Fibroblast of lung (primary cell): Measurements from ENCODE around the gene NTRK3.

ENCODE experiments used
- EZH2 ChIP-seq: IDR thresholded peaks from 2 replicates; pipeline ENCODE4 v1.5.1; 2012; ENCODE audit warnings: low read length, control low read depth, mild to moderate bottlenecking; ENCODE audit errors: missing control alignments
- TF ChIP-seq, protein P1 (sequence below), 2 donors: IDR thresholded peaks in 1 of 2; conservative IDR thresholded peaks in 1 of 2; 1 replicate in 1 of 2; 2 replicates in 1 of 2; pipeline ENCODE4 v1.5.1; 2011 to 2012; ENCODE audit warnings: low read length in 2 of 2, control low read depth in 1 of 2, inconsistent platforms in 1 of 2, low read depth in 1 of 2, mild to moderate bottlenecking in 1 of 2

- TF ChIP-seq, protein P1, sequence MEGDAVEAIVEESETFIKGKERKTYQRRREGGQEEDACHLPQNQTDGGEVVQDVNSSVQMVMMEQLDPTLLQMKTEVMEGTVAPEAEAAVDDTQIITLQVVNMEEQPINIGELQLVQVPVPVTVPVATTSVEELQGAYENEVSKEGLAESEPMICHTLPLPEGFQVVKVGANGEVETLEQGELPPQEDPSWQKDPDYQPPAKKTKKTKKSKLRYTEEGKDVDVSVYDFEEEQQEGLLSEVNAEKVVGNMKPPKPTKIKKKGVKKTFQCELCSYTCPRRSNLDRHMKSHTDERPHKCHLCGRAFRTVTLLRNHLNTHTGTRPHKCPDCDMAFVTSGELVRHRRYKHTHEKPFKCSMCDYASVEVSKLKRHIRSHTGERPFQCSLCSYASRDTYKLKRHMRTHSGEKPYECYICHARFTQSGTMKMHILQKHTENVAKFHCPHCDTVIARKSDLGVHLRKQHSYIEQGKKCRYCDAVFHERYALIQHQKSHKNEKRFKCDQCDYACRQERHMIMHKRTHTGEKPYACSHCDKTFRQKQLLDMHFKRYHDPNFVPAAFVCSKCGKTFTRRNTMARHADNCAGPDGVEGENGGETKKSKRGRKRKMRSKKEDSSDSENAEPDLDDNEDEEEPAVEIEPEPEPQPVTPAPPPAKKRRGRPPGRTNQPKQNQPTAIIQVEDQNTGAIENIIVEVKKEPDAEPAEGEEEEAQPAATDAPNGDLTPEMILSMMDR (conservative IDR thresholded peaks at IDR 0.05 in 1 of 2, IDR thresholded peaks at IDR 0.05 in 1 of 2; ENCODE audit: low read depth in 1 of 2, low read length in 2 of 2): no peak
- no peak for TF ChIP-seq EZH2
Observed at GRCh38 chr15:87949575-87950223, 306.8 kb downstream of the NTRK3 start.
